Activated CD4-positive, alpha-beta T cell treated with anti-CD3 and anti-CD28 coated beads, Interleukin-2, amount 50 U/mL, for 1 hour (primary cell): ENCODE results near the gene DUS1L.

Source experiments
- DNase-seq: peaks from one replicate; pipeline ENCODE4 v3.0.0-alpha.2; 2020

Gene DUS1L

GRCh38 chr17:82055023-82055964, 10.3 kb downstream of the DUS1L start:
- no peak for DNase-seq

- DNase-seq, result no peak
Measured at GRCh38 chr17:82054351-82055022, 11.1 kb downstream of the DUS1L start.

GRCh38 chr17:82053556-82054263, 11.9 kb downstream of the DUS1L start:
- no peak for DNase-seq

GRCh38 chr17:82053130-82053529, 12.5 kb downstream of the DUS1L start:
- DNase-seq, result no peak

- no peak for DNase-seq
Measured at GRCh38 chr17:82052638-82053059, 13.0 kb downstream of the DUS1L start.

GRCh38 chr17:82051776-82052637, 13.6 kb downstream of the DUS1L start, which contains the start of the genes GPS1 and RFNG:
TSS of gene GPS1 (plus strand) at chr17:82051898. CDS start at chr17:82051932, 34 bp downstream.
TSS of gene RFNG (minus strand) at chr17:82051811. CDS start at chr17:82051766, 45 bp downstream.
- DNase-seq, result peak; percentile 80

- no peak for DNase-seq
Measured at GRCh38 chr17:82050761-82051641, 14.6 kb downstream of the DUS1L start.

- no peak for DNase-seq
Measured at GRCh38 chr17:82050152-82050760, 15.3 kb downstream of the DUS1L start.

GRCh38 chr17:82049521-82049971, 16.1 kb downstream of the DUS1L start:
- DNase-seq, result no peak

GRCh38 chr17:82049106-82049505, 16.5 kb downstream of the DUS1L start:
- DNase-seq, result no peak

GRCh38 chr17:82048571-82048971, 17.0 kb downstream of the DUS1L start:
- DNase-seq, result no peak

- DNase-seq, result no peak
Measured at GRCh38 chr17:82047914-82048570, 17.6 kb downstream of the DUS1L start.

GRCh38 chr17:82047379-82047778, 18.2 kb downstream of the DUS1L start:
- no peak for DNase-seq

GRCh38 chr17:82046903-82047302, 18.7 kb downstream of the DUS1L start:
- DNase-seq, result no peak

GRCh38 chr17:82045936-82046484, 19.6 kb downstream of the DUS1L start:
- no peak for DNase-seq

- no peak for DNase-seq
Measured at GRCh38 chr17:82043507-82043906, 22.1 kb downstream of the DUS1L start.

- no peak for DNase-seq
Measured at GRCh38 chr17:82042649-82043048, 23.0 kb downstream of the DUS1L start.

GRCh38 chr17:82041144-82041814, 24.3 kb downstream of the DUS1L start:
- no peak for DNase-seq

- no peak for DNase-seq
Measured at GRCh38 chr17:82039695-82040299, 25.8 kb downstream of the DUS1L start.
